T-helper 1 cell treated with Interleukin-12 subunit alpha and Interleukin-12 subunit beta and Interleukin-4 antibody, amounts not matched to agents 30 μg/mL and 1 μg/mL, for 36 hours (primary cell): Measurements from ENCODE around the gene MYO1A.
"Not testable (repeated sequence)": the region's sequence is repeated elsewhere in the genome, so short reads cannot be mapped to it uniquely, and the experiment has no call there.

Experiments used
- H3K27ac Mint-ChIP-seq: one replicate; pipeline ENCODE4 v1.8.0; 2021; ENCODE audit warnings: mild to moderate bottlenecking, mixed read lengths
- H3K27me3 Mint-ChIP-seq: one replicate; pipeline ENCODE4 v1.8.0; 2021; ENCODE audit warnings: low read depth, mixed read lengths
- H3K36me3 Mint-ChIP-seq: one replicate; pipeline ENCODE4 v1.8.0; 2021; ENCODE audit warnings: low read depth, mixed read lengths
- H3K4me1 Mint-ChIP-seq: one replicate; pipeline ENCODE4 v1.8.0; 2021; ENCODE audit warnings: low read depth, mixed read lengths
- H3K4me3 Mint-ChIP-seq: one replicate; pipeline ENCODE4 v1.8.0; 2021; ENCODE audit warnings: mild to moderate bottlenecking, moderate library complexity, mixed read lengths
- H3K9me3 Mint-ChIP-seq: one replicate; pipeline ENCODE4 v1.8.0; 2021; ENCODE audit warnings: mixed read lengths

MYO1A gene

DNA sequence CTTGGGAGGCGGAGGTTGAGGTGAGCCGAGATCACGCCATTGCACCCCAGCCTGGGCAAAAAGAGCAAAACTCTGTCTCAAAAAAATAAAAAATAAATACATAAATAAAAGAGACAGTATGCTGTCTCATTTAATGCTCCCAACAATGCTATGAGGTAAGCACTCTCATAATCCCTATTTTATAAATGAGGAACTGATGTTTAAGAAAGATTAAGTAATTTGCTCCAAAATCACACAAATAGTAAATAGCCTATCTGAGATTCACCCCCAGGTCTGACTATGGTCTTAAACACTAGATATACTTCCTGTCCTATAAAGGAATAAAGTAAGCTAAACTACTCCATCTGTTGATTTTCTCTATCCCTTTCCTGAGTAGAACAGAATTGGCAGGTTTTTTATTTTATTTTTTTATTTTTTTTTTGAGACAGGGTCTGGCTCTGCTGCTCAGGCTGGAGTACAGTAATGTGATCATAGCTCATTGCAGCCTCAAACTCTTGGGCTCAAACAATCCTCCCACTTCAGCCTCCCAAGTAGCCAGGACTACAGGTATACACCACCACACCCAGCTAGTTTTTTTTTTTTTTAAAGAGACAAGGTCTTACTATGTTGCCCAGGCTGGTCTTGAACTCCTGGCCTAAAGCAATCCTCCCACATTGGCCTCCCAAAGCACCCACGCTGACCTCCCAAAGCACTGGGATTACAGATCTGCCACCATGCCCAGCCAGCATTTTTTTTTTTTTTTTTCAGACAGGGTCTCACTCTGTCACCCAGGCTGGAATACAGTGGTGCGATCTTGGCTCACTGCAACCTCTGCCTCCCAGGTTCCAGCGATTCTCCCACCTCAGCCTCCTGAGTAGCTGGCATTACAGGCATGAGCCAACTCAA is 23.9 kb upstream of the MYO1A start:
- H3K27ac Mint-ChIP-seq, H3K9me3 Mint-ChIP-seq, H3K4me3 Mint-ChIP-seq, H3K27me3 Mint-ChIP-seq: not testable (repeated sequence)
- H3K36me3 Mint-ChIP-seq: peaks cover 28% of the 10 kb centered on the region
- peaks cover 27% of the 10 kb centered on the region for H3K4me1 Mint-ChIP-seq

DNA sequence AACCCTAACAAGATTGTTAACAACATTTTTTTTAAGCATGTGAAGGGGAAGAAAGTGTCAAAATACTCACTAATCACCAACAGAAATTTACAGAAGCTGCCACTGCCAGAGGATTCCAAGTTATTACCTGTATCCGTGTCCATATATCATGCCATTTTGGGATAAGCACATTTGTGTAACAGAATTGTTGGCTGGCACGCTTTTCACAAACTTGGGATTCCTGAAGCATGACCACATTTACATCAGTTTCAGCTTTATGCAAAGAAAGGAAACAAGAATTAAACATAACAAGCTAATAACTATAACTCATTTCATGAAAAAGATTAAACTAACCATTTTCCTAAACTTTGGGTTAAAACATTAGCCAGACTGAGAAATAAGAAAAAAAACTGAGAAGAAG is 22.7 kb upstream of the MYO1A start:
- Mint-ChIP-seq H3K27me3 (no peaks in the 10 kb centered on the region), H3K4me3 (no peak overlapping the region), H3K36me3 (peaks cover 33% of the 10 kb centered on the region), H3K27ac (peak overlapping the region; percentile 31), H3K4me1 (peaks cover 29% of the 10 kb centered on the region), H3K9me3 (peaks cover 4% of the 10 kb centered on the region)

DNA sequence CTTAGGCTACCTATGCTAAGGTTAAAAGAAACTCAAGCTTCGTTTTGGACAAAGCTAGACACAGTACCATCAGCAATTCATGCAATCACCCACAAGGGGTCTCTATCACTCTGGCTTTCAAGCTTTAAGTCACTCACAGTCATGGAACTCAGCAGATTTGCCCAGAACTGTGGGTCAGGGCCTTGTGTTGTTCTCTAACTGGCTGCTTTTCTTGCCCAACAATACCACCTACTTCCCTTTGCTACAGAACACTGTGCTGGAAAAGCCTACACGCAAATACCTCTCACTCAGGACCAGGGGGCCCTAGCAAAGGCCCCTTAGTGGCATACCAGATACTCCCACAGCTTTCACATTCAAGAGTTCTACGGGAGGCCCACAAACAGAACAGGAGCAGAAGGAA is 19.6 kb upstream of the MYO1A start:
- no peaks in the 10 kb centered on the region for H3K27me3 Mint-ChIP-seq
- peaks cover 12% of the 10 kb centered on the region for H3K9me3 Mint-ChIP-seq
- H3K4me1 Mint-ChIP-seq: peaks cover 31% of the 10 kb centered on the region
- H3K36me3 Mint-ChIP-seq: peaks cover 39% of the 10 kb centered on the region
- H3K27ac Mint-ChIP-seq: peak overlapping the region; percentile 70
- peak overlapping the region; percentile 30 for H3K4me3 Mint-ChIP-seq

DNA sequence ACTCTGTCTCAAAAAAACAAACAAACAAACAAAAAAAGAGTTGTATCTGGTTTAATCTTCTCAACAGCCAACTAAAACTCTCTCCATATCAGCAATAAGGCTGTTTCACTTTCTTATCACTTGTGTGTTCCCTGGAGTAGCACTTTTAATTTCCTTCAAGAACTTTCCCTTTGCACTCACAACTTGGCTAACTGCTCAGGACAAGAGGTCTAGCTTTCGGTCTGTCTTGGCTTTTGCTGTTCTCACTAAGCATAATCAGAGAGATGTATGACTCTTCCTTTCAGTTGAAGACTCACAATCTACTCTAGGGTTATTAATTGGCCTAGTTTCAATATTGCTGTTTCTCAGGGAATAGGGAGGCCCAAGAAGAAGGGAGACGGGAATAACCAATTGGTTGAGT is 16.3 kb upstream of the MYO1A start:
- peaks cover 37% of the 10 kb centered on the region for H3K36me3 Mint-ChIP-seq
- H3K4me3 Mint-ChIP-seq: peak overlapping the region; percentile 14
- H3K4me1 Mint-ChIP-seq: peaks cover 40% of the 10 kb centered on the region

DNA sequence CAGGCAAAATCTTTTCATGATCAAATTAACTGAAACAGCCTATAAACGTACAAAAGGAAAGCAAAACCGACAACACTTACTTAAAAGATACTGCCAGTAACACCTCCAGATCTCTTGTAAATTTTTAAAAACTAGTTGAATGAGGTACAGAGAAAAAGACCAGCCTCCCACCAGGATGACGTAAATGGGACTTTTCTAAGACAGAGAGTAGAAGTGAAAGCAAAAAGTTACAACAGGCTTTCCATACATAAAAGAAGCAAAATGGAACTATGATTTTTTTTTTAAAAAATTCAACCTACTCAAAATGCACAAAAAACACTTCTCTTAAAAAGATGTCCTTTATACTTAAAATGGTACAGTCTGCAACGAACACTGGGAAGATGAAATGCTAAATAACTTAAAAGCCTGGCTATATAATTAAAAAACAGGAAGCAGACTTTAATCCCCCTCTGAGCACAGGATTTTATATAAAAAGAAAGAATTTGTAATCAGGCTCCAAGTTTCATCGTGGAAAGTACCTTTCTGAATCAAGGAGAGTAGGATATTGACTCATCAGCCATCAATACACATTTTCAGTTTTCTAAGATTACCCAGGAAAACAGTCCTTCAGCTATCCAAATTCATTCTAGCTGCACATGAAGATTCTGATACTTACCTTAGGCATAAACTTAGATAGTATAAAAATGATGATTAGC is 14.2 kb upstream of the MYO1A start:
- H3K4me3 Mint-ChIP-seq: peak overlapping the region; percentile 83
- no peaks in the 10 kb centered on the region for H3K27me3 Mint-ChIP-seq
- H3K4me1 Mint-ChIP-seq: peaks cover 27% of the 10 kb centered on the region
- peak overlapping the region; percentile 98 for H3K27ac Mint-ChIP-seq
- peaks cover 37% of the 10 kb centered on the region for H3K36me3 Mint-ChIP-seq
- peaks cover 12% of the 10 kb centered on the region for H3K9me3 Mint-ChIP-seq

More for the DNA sequence above, 16.3 kb upstream of the MYO1A start:
- peaks cover 12% of the 10 kb centered on the region for H3K9me3 Mint-ChIP-seq
- peak overlapping the region; percentile 89 for H3K27ac Mint-ChIP-seq
- no peaks in the 10 kb centered on the region for H3K27me3 Mint-ChIP-seq

DNA sequence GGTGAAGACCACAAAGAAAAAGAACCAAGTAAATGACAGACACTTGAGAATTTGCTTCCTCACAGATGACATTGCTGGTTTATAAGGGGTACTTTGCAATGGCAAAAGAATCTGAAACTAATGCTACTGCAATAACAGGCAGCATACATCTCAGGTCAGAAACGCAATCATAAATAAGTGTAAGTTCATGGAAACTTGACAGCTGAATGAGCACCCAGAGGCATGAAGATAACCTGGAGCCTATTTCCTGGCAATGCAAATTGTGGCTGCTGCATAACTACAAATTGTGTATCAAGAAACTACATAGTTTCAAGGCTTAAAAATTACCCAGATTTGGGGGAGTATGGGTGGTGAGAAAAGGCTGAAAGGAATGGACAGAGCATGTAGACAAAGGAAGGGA is 8.5 kb upstream of the MYO1A start:
- Mint-ChIP-seq H3K4me1 (peaks cover 7% of the 10 kb centered on the region), H3K9me3 (no peaks in the 10 kb centered on the region), H3K27ac (no peak overlapping the region), H3K4me3 (no peak overlapping the region), H3K36me3 (peaks cover 42% of the 10 kb centered on the region), H3K27me3 (no peaks in the 10 kb centered on the region)

DNA sequence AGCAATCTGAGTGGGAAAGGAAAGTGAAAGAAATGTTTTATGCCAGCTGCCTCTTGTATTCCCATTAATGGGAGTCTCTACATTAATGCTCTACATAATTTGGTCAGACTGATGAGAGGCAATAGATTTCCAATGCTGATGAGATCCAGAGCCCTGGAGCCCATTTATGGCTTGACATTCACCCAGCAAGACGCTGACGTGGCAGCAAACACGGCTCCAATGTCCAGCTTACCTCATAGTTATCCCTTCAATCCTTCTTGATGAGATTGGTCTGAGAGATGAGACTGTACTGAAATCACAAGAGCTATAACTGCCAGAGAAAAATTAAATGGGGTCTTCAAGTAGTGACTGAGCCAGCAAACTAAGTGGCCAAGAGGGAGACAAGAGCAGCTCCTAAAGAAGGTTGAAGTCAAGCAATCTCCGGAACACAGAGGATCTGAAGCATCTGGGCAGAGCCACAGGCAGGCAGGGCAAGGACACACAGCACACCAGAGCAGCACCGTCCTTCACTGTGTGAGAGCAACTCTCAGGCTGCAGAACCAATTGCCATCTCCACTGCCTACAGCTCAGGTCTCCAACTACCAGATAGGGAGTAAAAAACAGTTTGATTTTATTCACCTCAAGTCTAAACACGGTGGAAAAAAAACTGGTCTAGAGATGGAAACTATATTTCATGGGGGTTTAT is 7.3 kb upstream of the MYO1A start:
- H3K4me3 Mint-ChIP-seq: no peak overlapping the region
- peaks cover 42% of the 10 kb centered on the region for H3K36me3 Mint-ChIP-seq
- H3K9me3 Mint-ChIP-seq: no peaks in the 10 kb centered on the region
- no peaks in the 10 kb centered on the region for H3K27me3 Mint-ChIP-seq
- H3K27ac Mint-ChIP-seq: no peak overlapping the region
- peaks cover 4% of the 10 kb centered on the region for H3K4me1 Mint-ChIP-seq

DNA sequence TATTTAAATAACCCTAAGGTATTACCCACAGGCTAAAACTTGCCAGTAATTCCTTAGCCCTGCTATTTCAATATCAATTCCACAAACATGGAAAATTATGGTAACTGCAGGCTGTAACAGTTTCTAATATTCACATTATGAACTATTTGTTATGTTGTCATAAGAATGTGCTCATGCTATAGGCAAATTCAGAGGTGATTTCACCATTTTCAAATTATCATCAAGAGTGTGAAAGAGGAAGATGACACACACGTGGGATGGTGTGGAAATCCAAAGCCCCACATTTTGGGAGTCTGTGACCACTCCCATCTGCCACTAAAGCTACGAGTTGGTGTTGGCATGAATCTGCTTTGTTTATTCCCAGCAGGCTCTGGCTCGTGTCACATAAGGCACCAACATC is 5.9 kb upstream of the MYO1A start:
- Mint-ChIP-seq H3K27me3 (no peaks in the 10 kb centered on the region), H3K27ac (no peak overlapping the region), H3K4me1 (peaks cover 3% of the 10 kb centered on the region), H3K9me3 (no peaks in the 10 kb centered on the region), H3K36me3 (peaks cover 41% of the 10 kb centered on the region), H3K4me3 (no peak overlapping the region)

DNA sequence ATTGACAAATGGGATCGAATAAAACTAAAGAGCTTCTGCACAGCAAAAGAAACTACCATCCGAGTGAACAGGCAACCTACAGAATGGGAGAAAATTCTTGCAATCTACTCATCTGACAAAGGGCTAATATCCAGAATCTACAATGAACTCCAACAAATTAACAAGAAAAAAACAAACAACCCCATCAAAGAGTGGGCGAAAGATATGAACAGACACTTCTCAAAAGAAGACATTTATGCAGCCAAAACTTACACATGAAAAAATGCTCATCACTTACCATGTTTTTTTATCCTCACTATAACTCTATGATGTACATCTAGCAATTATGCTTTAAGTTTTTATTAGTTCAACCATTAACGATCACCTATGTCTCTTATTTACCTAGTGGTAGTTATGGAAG is 4.0 kb upstream of the MYO1A start:
- not testable (repeated sequence) for H3K27ac Mint-ChIP-seq, H3K4me3 Mint-ChIP-seq, H3K9me3 Mint-ChIP-seq, H3K4me1 Mint-ChIP-seq, H3K27me3 Mint-ChIP-seq
- peaks cover 23% of the 10 kb centered on the region for H3K36me3 Mint-ChIP-seq

DNA sequence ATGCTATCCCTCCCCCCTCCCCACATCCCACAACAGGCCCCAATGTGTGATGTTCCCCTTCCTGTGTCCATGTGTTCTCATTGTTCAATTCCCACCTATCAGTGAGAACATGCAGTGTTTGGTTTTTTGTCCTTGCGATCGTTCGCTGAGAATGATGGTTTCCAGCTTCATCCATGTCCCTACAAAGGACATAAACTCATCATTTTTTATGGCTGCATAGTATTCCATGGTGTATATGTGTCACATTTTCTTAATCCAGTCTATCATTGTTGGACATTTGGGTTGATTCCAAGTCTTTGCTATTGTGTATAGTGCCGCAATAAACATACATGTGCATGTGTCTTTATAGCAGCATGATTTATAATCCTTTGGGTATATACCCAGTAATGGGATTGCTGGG is 3.2 kb upstream of the MYO1A start:
- H3K27me3 Mint-ChIP-seq, H3K27ac Mint-ChIP-seq, H3K4me1 Mint-ChIP-seq, H3K4me3 Mint-ChIP-seq, H3K9me3 Mint-ChIP-seq: not testable (repeated sequence)
- peaks cover 17% of the 10 kb centered on the region for H3K36me3 Mint-ChIP-seq

DNA sequence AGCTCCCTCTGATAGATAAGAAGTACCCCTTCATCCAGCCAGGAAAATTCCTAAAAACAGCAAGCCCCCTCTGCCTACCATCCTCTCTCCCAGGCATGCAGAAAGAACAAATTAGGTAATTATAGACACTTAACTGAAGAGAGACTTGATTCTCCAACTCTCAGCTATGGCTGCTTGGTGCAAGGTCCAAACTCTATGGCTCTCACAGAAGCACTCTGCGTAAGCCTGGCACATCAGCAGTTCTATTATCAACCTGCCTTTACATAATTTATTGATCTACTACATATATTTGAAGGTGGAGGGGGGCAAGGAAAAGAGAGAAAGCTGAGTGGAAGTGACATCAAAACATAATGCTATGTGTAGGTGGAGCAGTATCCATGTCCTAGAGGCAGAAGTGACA is 1.1 kb upstream of the MYO1A start:
- no peak overlapping the region for H3K27ac Mint-ChIP-seq
- no peaks in the 10 kb centered on the region for H3K9me3 Mint-ChIP-seq
- H3K4me1 Mint-ChIP-seq: peaks cover 20% of the 10 kb centered on the region
- peaks cover 4% of the 10 kb centered on the region for H3K27me3 Mint-ChIP-seq
- H3K4me3 Mint-ChIP-seq: no peak overlapping the region
- H3K36me3 Mint-ChIP-seq: peaks cover 8% of the 10 kb centered on the region

DNA sequence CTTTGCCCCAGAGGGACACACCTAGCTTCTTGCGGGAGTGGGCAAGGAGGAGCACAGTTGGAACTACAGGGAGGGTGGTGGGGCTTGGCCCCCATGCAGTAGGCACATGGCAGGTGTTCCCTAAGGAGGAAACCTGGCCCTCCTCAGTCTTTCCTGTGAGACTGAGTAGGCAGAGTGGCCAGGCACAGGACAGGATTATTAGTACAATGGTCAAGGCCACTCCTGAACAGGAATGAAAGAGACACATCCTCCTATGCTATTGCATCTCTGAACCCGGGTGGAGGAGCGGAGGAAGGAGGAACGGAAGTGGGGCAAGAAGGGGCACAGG is 846 bp downstream of the MYO1A start:
- Mint-ChIP-seq H3K9me3 (no peaks in the 10 kb centered on the region), H3K27me3 (peaks cover 4% of the 10 kb centered on the region), H3K4me3 (no peak overlapping the region), H3K4me1 (peaks cover 18% of the 10 kb centered on the region), H3K27ac (no peak overlapping the region), H3K36me3 (peaks cover 3% of the 10 kb centered on the region)

DNA sequence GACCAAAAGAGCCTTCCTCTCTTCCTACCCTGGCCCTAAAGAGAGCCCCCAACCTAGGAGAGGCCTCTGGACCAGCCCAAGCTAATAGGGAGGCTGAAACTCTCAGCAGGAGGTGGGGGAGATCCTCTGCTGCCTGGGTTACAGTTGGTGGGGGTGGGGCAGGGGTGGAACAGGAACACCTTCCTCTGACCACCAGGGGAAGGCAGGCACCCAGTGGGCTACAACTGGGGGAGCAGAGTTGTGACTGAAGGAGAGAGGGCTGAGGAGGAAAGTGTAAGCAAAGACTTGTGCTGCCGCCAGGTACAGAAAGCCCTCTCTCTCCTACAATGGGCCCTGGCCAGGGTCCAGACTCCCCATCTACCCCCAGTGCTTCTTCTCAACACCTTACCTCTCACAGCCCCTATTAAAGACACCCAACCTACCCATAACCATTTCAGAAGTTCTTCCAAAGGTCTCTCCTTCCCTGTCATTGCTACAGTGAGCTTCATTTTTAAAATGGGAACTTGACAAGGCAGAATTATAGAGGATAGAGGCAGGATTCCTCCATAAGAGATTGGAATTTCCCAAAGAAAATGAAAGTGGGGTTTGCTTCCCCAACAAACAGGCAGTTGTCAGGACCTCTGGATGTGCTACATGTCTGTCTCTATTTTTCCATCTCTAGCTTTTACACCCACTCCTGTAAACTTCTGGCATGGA is 1.4 kb downstream of the MYO1A start:
- Mint-ChIP-seq H3K4me3 (no peak overlapping the region), H3K9me3 (no peaks in the 10 kb centered on the region), H3K27ac (no peak overlapping the region), H3K4me1 (peaks cover 18% of the 10 kb centered on the region), H3K27me3 (peaks cover 4% of the 10 kb centered on the region), H3K36me3 (peaks cover 2% of the 10 kb centered on the region)

DNA sequence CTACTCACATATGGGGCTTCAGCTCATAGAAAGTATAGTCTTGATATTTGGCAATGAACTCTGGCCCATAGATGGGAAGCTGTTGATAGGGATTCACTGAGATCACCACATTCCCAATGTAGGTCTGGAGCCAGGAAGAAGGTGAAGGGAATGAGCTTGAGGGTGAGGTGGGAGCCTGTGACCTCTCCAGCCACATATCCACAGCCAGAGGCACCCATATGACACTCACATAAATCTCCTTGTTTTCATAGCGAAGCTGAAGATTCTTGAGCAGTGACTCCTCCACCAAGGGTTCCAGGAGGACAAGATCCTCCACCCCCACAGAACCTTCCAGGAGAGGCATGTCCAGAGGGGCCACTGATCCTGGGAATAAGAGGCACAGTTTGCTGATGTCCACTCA is 1.9 kb downstream of the MYO1A start:
- Mint-ChIP-seq H3K4me3 (no peak overlapping the region), H3K27me3 (peaks cover 4% of the 10 kb centered on the region), H3K9me3 (no peaks in the 10 kb centered on the region), H3K27ac (peak overlapping the region; percentile 80), H3K4me1 (peaks cover 18% of the 10 kb centered on the region), H3K36me3 (peaks cover 2% of the 10 kb centered on the region)
